Gastroesophageal sphincter (tissue), 3 donors: ENCODE measurements around the gene COL6A3.

Source experiments
- CTCF ChIP-seq, 4 experiments: fragments of 200-600 bp in 2 of 4; fragments of 450-650 bp in 2 of 4; sonication (generic) in 1 of 4; IDR thresholded peaks; one replicate each; pipeline ENCODE4 v1.5.1; 2017 to 2019; ENCODE audit warnings: antibody characterized with exemption in 4 of 4, mild to moderate bottlenecking in 2 of 4, moderate library complexity in 2 of 4
- EP300 ChIP-seq: sonication (generic); formaldehyde crosslinking; IDR thresholded peaks from one replicate; pipeline ENCODE4 v1.6.1; 2017; ENCODE audit warnings: antibody characterized with exemption, mild to moderate bottlenecking
- POLR2A ChIP-seq, 2 donors: fragments of 450-650 bp; IDR thresholded peaks; one replicate each; pipeline ENCODE4 v1.6.1; 2017; ENCODE audit warnings: antibody characterized with exemption in 2 of 2, mild to moderate bottlenecking in 2 of 2, moderate library complexity in 1 of 2
- POLR2AphosphoS5 ChIP-seq: sonication (generic); formaldehyde crosslinking; IDR thresholded peaks from one replicate; pipeline ENCODE4 v1.6.1; 2017; ENCODE audit warnings: antibody characterized with exemption

- TF ChIP-seq POLR2AphosphoS5 = no peak
- no peak for TF ChIP-seq CTCF (IDR thresholded peaks at IDR 0.05)
- TF ChIP-seq POLR2A (IDR thresholded peaks at IDR 0.05) = no peak
- TF ChIP-seq EP300 = no peak
Observed at GRCh38 chr2:237448171-237448570, 34.2 kb upstream of the COL6A3 start.
